HG03060 (cell line): ENCODE data around the gene CCDC34.

Experiments used
- ATAC-seq: cut with Tn5 transposase; IDR thresholded peaks from one replicate; pipeline ENCODE4 v1.9.1; 2021; ENCODE audit warnings: low read depth, moderate number of reproducible peaks; ENCODE audit not compliant: unreplicated experiment

The CCDC34 gene, protein sequence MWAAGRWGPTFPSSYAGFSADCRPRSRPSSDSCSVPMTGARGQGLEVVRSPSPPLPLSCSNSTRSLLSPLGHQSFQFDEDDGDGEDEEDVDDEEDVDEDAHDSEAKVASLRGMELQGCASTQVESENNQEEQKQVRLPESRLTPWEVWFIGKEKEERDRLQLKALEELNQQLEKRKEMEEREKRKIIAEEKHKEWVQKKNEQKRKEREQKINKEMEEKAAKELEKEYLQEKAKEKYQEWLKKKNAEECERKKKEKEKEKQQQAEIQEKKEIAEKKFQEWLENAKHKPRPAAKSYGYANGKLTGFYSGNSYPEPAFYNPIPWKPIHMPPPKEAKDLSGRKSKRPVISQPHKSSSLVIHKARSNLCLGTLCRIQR

DNA sequence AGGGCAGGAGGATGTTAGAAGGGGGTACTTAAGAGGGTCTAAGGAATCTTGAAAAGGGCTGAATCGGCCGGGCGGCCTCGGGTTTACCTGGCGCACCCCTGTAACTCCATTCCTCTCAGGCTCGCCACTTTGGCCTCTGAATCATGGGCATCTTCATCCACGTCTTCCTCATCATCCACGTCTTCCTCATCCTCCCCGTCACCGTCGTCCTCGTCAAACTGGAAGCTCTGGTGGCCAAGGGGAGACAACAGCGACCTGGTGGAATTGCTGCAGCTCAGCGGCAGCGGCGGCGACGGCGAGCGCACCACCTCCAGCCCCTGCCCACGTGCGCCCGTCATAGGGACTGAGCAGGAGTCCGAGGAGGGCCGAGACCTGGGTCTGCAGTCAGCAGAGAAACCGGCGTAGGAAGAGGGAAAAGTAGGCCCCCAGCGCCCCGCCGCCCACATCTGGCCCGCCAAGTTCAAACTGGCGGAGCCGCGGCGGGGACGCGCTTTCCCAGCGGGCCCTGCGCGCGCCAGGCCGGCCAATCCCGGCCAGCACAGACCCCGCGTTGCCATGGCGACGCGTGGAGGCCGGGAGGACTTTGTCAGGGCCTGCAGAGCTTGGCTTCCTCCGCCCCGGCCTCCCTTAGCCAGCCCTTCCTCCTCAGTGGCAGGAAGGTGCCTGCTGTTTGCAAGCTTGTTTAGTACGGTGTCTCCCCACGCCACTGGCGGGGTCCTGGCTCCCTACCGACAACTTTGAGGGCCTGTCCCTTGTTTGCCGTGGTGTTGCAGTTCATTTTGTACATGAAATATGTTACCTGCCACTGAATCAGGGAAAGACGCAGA is at the start of gene CCDC34:
CCDC34 (minus strand) TSS at position 467 of the 827 bp plus-strand sequence; CDS start at position 446, 21 bp downstream.
- ATAC-seq: peak; percentile 96

- ATAC-seq: no peak
Observed at GRCh38 chr11:27412192-27412691, 49.2 kb upstream of the CCDC34 start.

DNA sequence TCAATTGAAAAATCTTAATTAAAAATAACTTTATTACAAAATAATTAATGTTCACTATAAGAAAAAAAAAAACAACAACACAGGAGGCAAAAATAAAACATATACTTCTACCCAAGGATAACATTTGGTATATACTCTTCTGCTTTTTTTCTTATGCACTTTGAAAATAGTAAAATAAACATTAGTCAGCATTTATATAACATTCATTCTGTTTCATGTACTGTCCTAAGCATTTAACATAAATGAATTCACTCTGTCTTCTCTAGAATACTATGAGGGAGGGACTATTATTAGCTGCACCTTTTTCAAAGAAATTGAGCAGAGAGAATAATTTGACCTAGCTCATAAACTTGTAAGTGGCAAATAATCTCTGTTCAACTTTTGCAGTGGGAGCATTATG is 48.3 kb upstream of the CCDC34 start:
- no peak for ATAC-seq

GRCh38 chr11:27410272-27410671 is 47.3 kb upstream of the CCDC34 start:
- ATAC-seq: no peak

DNA sequence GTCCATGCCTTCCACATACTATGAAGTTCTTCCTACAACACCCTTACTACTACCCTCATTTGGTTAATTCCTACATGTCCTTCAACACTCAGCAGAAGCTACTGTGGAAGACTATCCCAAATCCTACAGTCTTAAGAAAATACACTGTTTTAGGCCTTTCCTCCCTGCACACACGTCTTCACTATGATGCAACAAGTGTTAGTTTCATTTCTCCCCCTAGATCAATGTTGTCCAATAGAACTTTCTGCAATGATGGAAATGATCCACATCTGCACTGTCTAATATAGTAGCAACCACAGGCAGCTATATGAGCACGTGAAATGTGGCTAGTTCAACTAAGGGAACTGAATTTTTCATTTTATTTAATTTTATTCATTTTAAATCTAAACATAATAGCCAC is 46.7 kb upstream of the CCDC34 start:
- ATAC-seq: no peak

- no peak for ATAC-seq
Observed at GRCh38 chr11:27409049-27409448, 46.0 kb upstream of the CCDC34 start.

DNA sequence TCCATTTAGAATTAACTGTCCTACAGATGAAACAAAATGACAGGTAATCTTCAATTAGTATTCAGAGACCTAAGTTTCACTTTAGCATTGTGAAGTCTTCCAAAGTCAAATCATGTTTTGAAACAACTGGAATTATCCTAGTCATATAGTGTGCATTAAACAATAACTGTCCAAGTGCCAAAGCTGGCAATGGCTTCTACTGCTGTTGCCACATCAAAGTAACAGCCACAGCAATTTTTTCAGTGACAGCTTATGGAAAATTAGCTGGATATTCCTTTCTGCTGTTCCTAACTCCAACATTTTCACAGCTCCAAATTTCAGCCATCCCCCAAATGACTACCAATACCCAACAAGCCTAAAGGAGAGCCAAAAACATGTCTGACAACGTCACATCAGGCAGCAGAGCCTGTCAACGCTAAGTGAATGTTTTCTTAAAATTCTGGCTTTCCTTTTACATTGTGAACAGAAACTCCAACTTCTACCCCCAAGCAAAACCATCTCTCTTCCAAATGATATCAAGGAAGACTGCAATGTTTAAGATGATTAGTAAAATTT is 45.3 kb upstream of the CCDC34 start:
- no peak for ATAC-seq

DNA sequence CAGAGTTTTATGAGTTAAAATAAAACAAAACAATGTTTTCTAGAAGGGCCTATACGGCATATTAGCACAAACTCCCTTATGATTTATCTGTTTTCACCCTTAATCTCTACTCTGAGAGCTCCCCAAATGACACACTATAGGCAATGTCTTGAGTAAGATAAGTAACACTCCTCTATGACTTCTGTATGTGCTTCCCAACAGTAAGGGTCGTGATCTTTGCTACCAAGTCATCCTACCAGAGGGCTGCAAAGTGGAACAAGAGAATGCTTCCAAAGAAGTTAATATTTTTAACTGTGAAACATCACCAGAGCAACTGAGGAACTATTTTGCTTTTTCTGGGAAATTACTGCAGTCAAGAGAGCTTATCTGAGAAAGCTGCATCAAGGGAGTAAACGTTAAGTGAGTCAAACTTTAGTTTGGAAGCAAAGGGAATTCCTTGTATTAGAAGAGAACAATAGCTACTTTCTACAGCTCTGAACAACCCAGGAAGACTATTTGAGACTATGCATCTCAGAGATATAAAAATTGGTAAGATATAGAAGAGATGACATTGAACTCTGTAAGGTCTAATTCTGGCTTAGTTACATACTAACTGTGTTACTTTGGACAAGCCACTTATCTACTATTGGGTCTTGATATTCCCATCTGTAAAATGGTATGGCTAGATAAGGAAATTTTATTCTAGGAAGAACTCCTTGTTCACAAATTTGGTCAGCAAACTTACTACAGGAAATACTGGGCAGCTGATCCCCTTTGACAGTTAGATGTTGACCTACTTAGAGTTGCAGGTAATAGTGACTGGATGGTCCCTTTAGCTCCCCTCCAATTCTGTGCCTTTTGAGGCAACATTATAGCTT is 43.7 kb upstream of the CCDC34 start:
- no peak for ATAC-seq

DNA sequence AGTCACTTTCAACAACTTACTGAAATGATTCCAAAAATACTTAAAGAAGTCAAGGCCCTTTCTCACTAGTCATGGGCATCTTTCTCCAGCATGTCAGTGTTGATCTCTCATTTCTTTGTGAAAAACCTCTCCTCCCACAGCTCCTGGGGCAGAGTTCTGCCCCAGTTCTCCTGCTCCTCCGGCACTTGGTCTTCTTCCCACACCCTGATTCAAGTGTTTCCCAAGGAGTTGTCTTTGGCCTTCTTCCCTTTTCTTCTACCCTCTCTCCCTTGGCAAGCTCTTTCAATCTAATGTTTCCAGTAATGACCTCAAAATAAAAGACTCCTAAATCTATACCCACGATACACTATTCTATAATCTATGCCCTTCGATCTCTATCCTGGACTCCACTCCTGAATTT is 42.1 kb upstream of the CCDC34 start:
- ATAC-seq: no peak

- no peak for ATAC-seq
Observed at GRCh38 chr11:27404427-27404826, 41.4 kb upstream of the CCDC34 start.

- ATAC-seq: no peak
Observed at GRCh38 chr11:27403195-27403594, 40.2 kb upstream of the CCDC34 start.

GRCh38 chr11:27402450-27402849 is 39.4 kb upstream of the CCDC34 start:
- ATAC-seq: no peak

GRCh38 chr11:27401833-27402316 is 38.9 kb upstream of the CCDC34 start:
- ATAC-seq: no peak

DNA sequence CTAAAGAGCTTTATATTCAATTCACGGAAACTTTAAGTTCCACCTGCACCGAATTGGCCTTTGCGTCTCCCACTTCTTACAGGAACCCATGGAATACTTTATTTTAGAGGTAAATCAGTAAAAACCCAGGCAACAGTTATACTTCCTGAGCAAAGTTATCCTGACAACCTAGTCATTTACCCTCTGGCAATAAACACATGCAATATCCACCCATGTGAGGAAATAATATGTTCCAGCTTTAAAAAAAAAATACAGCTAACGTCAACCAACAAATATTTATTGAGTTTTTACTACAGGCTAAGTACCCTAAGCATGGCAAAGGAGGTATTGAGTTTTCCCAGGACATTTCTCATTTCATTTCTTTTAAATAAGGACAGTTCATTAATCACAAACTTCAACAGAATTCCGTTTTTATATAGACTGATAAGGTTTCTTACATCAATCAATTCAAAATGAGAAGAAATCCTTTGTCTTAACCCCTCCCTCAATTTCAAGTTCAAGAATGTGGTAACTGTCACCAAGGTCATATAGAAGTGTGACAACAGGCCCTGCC is 38.3 kb upstream of the CCDC34 start:
- ATAC-seq: no peak

DNA sequence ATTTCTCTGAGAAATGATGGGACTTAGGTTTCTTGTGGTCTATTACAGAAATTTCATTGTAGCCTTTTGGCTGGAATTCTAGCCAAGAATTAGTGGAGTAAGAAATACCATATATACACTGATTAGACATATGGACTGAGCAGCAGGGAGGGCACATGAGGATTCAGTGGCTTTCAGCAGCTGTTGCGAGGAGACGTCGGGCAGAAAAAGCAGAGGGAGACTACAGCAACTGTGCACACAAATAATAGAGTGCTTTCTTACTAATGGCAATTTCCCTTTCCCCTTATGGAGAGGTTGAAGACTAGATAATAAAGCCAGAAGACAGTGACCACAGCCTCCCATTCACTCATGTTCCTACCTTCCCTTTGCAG is 35.4 kb upstream of the CCDC34 start:
- ATAC-seq: no peak

GRCh38 chr11:27397624-27398399 is 34.8 kb upstream of the CCDC34 start:
- ATAC-seq: no peak

DNA sequence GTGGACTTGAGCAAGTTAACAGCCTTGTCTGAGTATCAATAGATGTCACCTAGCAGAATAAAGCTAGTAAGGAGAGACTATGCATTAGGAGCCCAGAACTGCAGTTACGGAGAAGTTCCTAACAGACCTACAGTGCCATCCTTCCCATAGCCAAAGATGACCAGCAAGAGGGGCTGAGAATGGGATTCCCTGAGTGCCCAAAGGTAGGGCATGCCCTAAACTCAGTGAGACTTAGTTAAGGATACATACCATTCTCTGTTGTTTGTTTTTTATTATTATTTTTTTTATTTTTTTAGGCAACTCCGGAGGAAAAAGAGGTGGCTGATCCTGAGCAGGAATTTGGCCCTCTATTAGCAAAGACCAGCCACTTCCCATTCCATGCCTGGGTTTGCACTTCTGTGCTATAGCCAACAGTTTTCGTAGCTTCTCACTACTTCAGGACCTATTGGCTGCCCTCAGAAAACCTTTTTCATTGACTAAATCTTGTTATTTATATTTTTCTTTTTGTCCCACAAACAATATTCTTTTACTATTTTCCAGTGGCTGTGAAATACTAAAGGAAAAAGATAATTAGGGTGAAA is 33.3 kb upstream of the CCDC34 start:
- ATAC-seq: no peak

DNA sequence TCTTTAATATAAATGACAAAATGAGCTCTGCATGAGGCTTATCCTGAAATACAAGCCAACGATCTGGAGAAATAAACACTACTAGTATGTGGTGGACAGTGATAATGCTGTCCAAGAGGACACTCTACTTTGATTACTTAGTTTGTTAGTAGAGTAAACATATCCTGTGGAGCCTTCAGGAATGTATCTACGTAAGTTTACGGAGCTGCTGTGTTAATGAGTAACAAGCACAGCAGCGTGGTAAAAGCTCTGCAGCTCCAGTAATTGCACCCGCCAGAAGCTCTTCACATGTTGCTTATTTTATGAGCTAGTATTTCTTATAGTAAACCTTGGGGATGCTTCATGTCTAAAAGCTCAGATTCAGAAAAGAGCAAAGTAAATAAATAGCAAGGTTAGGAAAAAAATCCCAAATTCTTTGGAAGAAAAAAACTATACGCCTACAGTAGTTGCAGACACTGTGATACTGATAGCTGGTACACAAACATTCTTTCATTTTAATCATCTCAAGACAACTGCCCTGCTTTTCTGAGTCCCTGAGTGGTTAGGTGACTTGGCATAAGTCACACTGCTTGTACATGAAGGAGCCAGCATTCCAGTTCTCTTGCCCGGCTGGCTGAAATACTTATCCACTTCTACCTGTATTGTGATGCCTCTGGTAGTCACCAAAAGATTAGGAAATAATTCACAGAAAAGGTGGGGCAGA is 32.7 kb upstream of the CCDC34 start:
- ATAC-seq: no peak
